ENCODE results near the gene TMEM9. TPM values are rescaled to one million over a fixed set of nuclear protein-coding genes. Genes with fewer than 3 reads are reported as not detected.

TMEM9 gene
- total RNA-seq, 4 donors from 2014 or later, result 11.9 to 38.8 (median 13.0) TPM

DNA sequence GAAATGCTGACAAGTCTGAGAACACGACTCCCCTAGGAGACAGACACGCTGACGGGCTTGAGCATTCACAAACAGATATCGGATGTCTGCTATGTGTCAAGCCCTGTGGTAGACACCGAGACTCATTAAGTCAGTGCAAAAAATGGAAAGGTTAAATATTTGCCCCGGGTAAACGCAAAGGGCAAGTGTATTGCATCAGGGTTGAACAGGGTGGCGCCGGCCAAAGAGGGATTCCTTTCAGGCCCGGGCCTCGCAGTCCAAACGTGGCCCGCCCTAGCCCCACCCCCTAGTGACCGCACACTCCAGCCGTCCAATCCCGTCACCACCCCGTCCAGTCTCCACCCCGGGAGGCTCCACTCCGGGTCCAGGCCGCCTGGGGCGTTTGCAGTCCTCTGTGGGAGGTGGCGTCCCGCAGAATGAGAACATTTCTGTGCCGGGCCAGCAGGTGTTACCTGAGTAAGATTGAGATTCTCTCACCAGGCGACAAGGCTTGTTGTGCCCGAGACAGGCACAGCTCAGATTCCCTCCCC lies 16.3 kb upstream of the TMEM9 start:
- H3K36me3 ChIP-seq, result no peaks in the 10 kb centered on the region
- TF ChIP-seq POLR2A (IDR thresholded peaks at IDR 0.05), result peak; percentile 87 to 92
- TF ChIP-seq, protein P1, sequence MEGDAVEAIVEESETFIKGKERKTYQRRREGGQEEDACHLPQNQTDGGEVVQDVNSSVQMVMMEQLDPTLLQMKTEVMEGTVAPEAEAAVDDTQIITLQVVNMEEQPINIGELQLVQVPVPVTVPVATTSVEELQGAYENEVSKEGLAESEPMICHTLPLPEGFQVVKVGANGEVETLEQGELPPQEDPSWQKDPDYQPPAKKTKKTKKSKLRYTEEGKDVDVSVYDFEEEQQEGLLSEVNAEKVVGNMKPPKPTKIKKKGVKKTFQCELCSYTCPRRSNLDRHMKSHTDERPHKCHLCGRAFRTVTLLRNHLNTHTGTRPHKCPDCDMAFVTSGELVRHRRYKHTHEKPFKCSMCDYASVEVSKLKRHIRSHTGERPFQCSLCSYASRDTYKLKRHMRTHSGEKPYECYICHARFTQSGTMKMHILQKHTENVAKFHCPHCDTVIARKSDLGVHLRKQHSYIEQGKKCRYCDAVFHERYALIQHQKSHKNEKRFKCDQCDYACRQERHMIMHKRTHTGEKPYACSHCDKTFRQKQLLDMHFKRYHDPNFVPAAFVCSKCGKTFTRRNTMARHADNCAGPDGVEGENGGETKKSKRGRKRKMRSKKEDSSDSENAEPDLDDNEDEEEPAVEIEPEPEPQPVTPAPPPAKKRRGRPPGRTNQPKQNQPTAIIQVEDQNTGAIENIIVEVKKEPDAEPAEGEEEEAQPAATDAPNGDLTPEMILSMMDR (IDR thresholded peaks at IDR 0.05 in 4 of 5, conservative IDR thresholded peaks at IDR 0.05 in 1 of 5), result no peak
- H3K27me3 ChIP-seq, result no peaks in the 10 kb centered on the region
- peaks cover 27 to 34% of the 10 kb centered on the region in 2 donors for H3K4me1 ChIP-seq
- ATAC-seq (peak; percentile 70 to 76), DNase-seq (peak; percentile 99)
- H3K9me3 ChIP-seq, result no peaks in the 10 kb centered on the region
- in situ Hi-C loops (cut with MboI; ENCODE audit: low sequenced_read_pairs in 4 of 4), result no loop called here
- intact Hi-C loops (cut with DNase I; ENCODE audit: low total_unique reads), result loop anchor here (1.0 to 5.0 kb wide), 6 partner anchors 15 to 292 kb away; partner anchors contain the start of genes CACNA1S, TMEM9 and TNNI1
- peak overlapping the region; percentile 63 to 76 (median 70) for H3K4me3 ChIP-seq
- peak overlapping the region; percentile 95 to 98 (median 96) for H3K27ac ChIP-seq

DNA sequence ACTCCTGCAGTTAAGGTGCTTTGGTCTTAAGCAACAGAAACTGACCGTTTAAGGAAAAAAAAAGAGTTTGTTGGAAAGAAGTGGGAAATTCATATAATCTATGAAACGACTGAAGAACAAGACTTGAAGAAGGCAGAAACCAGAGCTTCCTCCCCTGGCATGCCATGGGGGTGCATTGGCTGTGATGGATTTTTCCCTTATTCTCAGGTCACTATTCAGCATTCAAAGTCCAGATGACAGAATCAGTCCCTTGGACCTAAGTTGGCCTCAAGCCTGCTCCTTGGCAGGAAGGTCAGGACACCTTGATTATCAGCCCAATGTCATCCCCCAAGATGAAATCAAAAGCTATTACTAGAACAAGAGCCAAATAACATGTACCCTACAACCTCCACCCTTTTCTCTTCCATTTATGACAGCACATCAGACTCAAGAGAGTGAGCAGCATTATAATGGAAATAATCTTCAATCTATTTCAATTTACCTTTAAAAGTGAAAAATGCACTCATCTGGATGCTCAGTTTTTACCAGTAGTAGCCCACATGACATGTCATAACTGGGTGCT lies 15.8 kb upstream of the TMEM9 start:
- DNase-seq (no peak), ATAC-seq (no peak)
- TF ChIP-seq POLR2A (IDR thresholded peaks at IDR 0.05), result no peak
- TF ChIP-seq, protein P1 (IDR thresholded peaks at IDR 0.05 in 4 of 5, conservative IDR thresholded peaks at IDR 0.05 in 1 of 5), result no peak
- Histone ChIP-seq H3K9me3 (no peaks in the 10 kb centered on the region), H3K4me3 (peak overlapping the region in 2 of 4 donors; percentile 13 to 63), H3K27me3 (no peaks in the 10 kb centered on the region), H3K36me3 (no peaks in the 10 kb centered on the region), H3K27ac (peak overlapping the region; percentile 95 to 98 (median 96)), H3K4me1 (peaks cover 27 to 34% of the 10 kb centered on the region in 2 donors)
- in situ Hi-C loops (cut with MboI; ENCODE audit: low sequenced_read_pairs in 4 of 4) (no loop called here), intact Hi-C loops (cut with DNase I; ENCODE audit: low total_unique reads) (loop anchor here (1.0 to 5.0 kb wide), 6 partner anchors 15 to 292 kb away; partner anchors contain the start of genes CACNA1S, TMEM9 and TNNI1)

DNA sequence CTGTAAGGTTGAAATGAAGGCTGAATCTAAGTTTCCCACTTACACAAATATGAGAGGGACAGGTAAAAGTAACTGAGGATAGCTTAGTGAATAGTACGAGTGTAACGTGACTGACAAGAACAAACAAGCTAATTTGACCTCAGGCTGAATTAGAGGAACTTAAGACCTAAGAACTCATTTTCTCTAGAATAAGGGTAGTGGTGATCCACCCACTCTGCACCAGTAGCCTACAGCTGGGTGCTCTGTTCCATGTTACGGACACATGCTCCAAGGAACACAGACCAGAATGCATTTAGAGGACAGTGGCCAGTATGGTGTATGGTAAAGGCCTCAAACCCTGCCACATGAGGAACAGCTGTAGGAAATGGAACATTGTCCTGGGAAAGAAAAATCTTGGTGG lies 14.9 kb upstream of the TMEM9 start:
- no peak overlapping the region for H3K4me3 ChIP-seq
- H3K27me3 ChIP-seq, result no peaks in the 10 kb centered on the region
- DNase-seq (no peak), ATAC-seq (no peak)
- no peak for TF ChIP-seq POLR2A (IDR thresholded peaks at IDR 0.05)
- TF ChIP-seq, protein P1 (IDR thresholded peaks at IDR 0.05 in 4 of 5, conservative IDR thresholded peaks at IDR 0.05 in 1 of 5), result no peak
- no peaks in the 10 kb centered on the region for H3K36me3 ChIP-seq
- in situ Hi-C loops (cut with MboI; ENCODE audit: low sequenced_read_pairs in 4 of 4) (no loop called here), intact Hi-C loops (cut with DNase I; ENCODE audit: low total_unique reads) (no loop called here)
- H3K9me3 ChIP-seq, result no peaks in the 10 kb centered on the region
- H3K27ac ChIP-seq, result peak overlapping the region; percentile 95 to 98 (median 96)
- peaks cover 31 to 40% of the 10 kb centered on the region in 2 donors for H3K4me1 ChIP-seq

DNA sequence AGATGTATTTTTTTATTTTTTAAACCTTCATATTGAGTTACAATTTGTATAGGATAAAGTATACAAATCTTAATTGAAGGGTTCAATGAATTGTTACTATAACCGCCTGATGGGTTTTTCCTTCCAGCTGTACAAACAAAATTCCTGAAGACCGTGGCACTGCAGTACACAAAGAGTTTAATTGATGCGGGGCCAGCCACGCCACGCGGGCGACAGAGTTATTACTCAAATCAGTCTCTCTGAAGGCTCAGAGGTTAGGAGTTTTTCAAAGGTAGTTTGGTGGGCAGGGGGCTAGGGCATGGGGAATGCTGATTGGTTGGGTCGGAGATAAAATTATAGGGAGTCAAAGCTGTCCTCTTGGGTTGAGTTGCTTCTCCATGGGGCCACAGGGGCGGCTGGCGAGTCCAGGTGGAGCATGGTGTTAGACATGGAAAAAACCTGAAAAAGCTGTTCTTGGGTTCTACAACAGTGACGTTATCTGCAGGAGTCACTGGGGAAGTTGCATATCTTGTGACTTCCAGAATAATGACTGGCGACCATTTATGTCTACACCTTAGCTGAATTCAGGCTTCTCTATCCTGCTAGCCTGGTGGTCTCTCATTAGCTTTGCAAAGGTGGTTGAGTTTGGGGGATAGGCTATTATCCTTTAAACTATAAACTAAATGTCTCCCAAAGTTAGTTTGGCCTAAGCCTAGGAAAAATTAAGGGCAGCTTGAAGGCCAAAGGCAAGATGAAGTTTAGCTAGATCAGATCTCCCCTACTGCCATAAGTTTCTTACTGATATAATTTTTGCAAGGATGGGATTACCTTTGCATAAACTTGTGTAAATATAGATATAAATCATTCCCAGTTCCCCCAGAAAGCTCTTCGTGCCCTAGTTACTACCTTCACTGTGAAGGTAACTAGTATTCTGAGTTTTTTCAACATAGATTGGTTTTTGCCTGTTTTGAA lies 13.0 kb upstream of the TMEM9 start:
- intact Hi-C loops (cut with DNase I; ENCODE audit: low total_unique reads), result no loop called here
- H3K4me1 ChIP-seq, result peaks cover 31 to 36% of the 10 kb centered on the region in 2 donors

More for the DNA sequence above, 13.0 kb upstream of the TMEM9 start:
- Histone ChIP-seq H3K27ac (no peak overlapping the region), H3K27me3 (no peaks in the 10 kb centered on the region), H3K4me3 (no peak overlapping the region), H3K36me3 (no peaks in the 10 kb centered on the region), H3K9me3 (no peaks in the 10 kb centered on the region)
- DNase-seq (no peak), ATAC-seq (no peak)
- in situ Hi-C loops (cut with MboI; ENCODE audit: low sequenced_read_pairs in 4 of 4), result no loop called here
- TF ChIP-seq POLR2A (IDR thresholded peaks at IDR 0.05), result no peak
- TF ChIP-seq, protein P1 (IDR thresholded peaks at IDR 0.05 in 4 of 5, conservative IDR thresholded peaks at IDR 0.05 in 1 of 5), result no peak
